Measurements from ENCODE around the gene PDGFA. TPM values are rescaled to one million over a fixed set of nuclear protein-coding genes. Genes with fewer than 3 reads are reported as not detected.

Gene PDGFA
- total RNA-seq, 1 experiment from 2014 or later, result 129 TPM

GRCh38 chr7:507623-508300, 11.9 kb downstream of the PDGFA start (continued):
- TF ChIP-seq FOXP4 (CRISPR knock-in tag; IDR thresholded peaks at IDR 0.05) (no peak), E2F4 (CRISPR knock-in tag; IDR thresholded peaks at IDR 0.05; ENCODE audit: borderline replicate concordance, low read depth) (no peak)

GRCh38 chr7:506921-507622, 12.6 kb downstream of the PDGFA start:
- ATAC-seq (no peak), DNase-seq (ENCODE audit: low spot score) (no peak)
- Mint-ChIP-seq H3K27ac (no peak overlapping the region), H3K9me3 (no peaks in the 10 kb centered on the region), H3K4me1 (peaks cover 14% of the 10 kb centered on the region), H3K4me3 (no peak overlapping the region), H3K27me3 (ENCODE audit: low read depth) (no peaks in the 10 kb centered on the region), H3K36me3 (peaks cover 22% of the 10 kb centered on the region)
- TF ChIP-seq NR3C1 (CRISPR knock-in tag; conservative IDR thresholded peaks at IDR 0.05; ENCODE audit: low read depth) (no peak), MYBL2 (CRISPR knock-in tag; IDR thresholded peaks at IDR 0.05) (no peak), TCF7 (CRISPR knock-in tag; IDR thresholded peaks at IDR 0.05; ENCODE audit: low read depth) (no peak), NR2C2 (CRISPR knock-in tag; IDR thresholded peaks at IDR 0.05) (no peak), USF2 (CRISPR knock-in tag; IDR thresholded peaks at IDR 0.05) (no peak), SMAD4 (CRISPR knock-in tag; IDR thresholded peaks at IDR 0.05) (no peak), ZBTB43 (CRISPR knock-in tag; IDR thresholded peaks at IDR 0.05) (no peak)
- ChIA-PET POLR2A (no interaction called here), CTCF (no interaction called here)

GRCh38 chr7:506391-506831, 13.2 kb downstream of the PDGFA start:
- POLR2A ChIA-PET, result no interaction called here
- Mint-ChIP-seq H3K27ac (no peak overlapping the region), H3K4me1 (peaks cover 11% of the 10 kb centered on the region), H3K27me3 (ENCODE audit: low read depth) (no peaks in the 10 kb centered on the region), H3K4me3 (no peak overlapping the region), H3K9me3 (no peaks in the 10 kb centered on the region), H3K36me3 (peaks cover 20% of the 10 kb centered on the region)
- DNase-seq (ENCODE audit: low spot score), result no peak
- ATAC-seq, result no peak
- CTCF ChIA-PET, result no interaction called here
- no peak for TF ChIP-seq ETV6 (CRISPR knock-in tag; IDR thresholded peaks at IDR 0.05)
- TF ChIP-seq IRF1 (CRISPR knock-in tag; IDR thresholded peaks at IDR 0.05), result no peak
- TF ChIP-seq PRRX2 (CRISPR knock-in tag; IDR thresholded peaks at IDR 0.05), result no peak
- no peak for TF ChIP-seq PRDM15 (CRISPR knock-in tag; IDR thresholded peaks at IDR 0.05)
- TF ChIP-seq ELF4 (CRISPR knock-in tag; IDR thresholded peaks at IDR 0.05; ENCODE audit: low read depth), result no peak
- no peak for TF ChIP-seq ZNF219 (CRISPR knock-in tag; IDR thresholded peaks at IDR 0.05; ENCODE audit: borderline replicate concordance)
- TF ChIP-seq ZNF671 (CRISPR knock-in tag; IDR thresholded peaks at IDR 0.05), result no peak
- TF ChIP-seq NFE2L1 (CRISPR knock-in tag; IDR thresholded peaks at IDR 0.05), result no peak
- TF ChIP-seq GRHL2 (CRISPR knock-in tag; IDR thresholded peaks at IDR 0.05; ENCODE audit: insufficient replicate concordance, severe bottlenecking), result no peak
- TF ChIP-seq ATF2 (CRISPR knock-in tag; IDR thresholded peaks at IDR 0.05; ENCODE audit: borderline replicate concordance, low read depth), result no peak
- no peak for TF ChIP-seq OVOL2 (CRISPR knock-in tag; IDR thresholded peaks at IDR 0.05; ENCODE audit: borderline replicate concordance)
- TF ChIP-seq ZBTB21 (CRISPR knock-in tag; IDR thresholded peaks at IDR 0.05; ENCODE audit: borderline replicate concordance), result no peak
